Measurements from ENCODE around the gene PER1. TPM values are rescaled to one million over a fixed set of nuclear protein-coding genes. Genes with fewer than 3 reads are reported as not detected.

PER1 gene
- total and polyA plus RNA-seq, 9 of the 15 experiments (the other 6 are each of a cell fraction or from before 2014, with no cell fraction given): 0.13 to 26.0 (median 3.4) TPM

DNA sequence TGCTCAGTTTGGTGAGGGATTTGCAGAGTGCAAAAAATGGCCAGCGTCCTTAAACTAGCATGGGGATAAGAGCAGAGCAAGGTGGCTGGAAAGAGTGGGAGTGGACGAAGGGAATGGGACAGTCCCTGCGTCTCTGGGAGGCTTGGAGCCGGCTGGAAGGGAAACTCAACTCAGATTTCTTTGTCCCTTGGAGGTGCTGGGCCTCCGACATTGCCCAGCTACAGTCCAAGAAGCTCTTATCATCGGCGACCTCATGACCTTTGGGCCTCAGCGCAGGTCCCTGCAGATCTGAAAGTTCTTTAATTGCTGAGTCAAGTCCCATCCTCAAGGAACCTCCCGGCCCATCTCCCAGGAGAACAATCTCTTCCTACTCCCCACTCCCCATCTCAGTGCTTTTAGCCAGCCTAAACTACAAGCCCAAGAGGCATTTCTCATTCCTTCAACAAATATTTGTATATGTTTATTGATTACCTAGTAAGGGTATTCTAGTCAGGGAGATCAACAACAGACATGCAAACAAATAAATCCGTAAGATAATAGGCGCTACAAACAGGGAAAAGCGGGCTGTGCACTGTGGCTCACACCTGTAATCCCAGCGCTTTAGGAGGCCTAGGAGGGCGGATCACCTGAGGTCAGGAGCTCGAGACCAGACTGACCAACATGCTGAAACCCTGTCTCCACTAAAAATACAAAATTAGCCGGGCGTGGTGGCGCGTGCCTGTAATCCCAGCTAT is 25.0 kb upstream of the PER1 start (continued):
- TF ChIP-seq ATF4 (CRISPR knock-in tag; IDR thresholded peaks at IDR 0.05) (no peak), ZBTB5 (IDR thresholded peaks at IDR 0.05) (no peak), KLF13 (tag; IDR thresholded peaks at IDR 0.05; ENCODE audit: borderline replicate concordance, low read depth) (no peak), MEIS2 (IDR thresholded peaks at IDR 0.05; ENCODE audit: partially characterized antibody) (no peak), C11orf30 (IDR thresholded peaks at IDR 0.05; ENCODE audit: low read depth) (peak; percentile 77), FUS (optimal IDR thresholded peaks at IDR 0.05; ENCODE audit: low read depth, low read length) (no peak), BMI1 (IDR thresholded peaks at IDR 0.05; ENCODE audit: low read length) (no peak), GATA2 (CRISPR knock-in tag; IDR thresholded peaks at IDR 0.05) (no peak), NFE2 (IDR thresholded peaks at IDR 0.05; ENCODE audit: low read depth) (peak; percentile 71), ZNF282 (CRISPR knock-in tag; IDR thresholded peaks at IDR 0.05) (no peak), NR2C1 (IDR thresholded peaks at IDR 0.05) (peak; percentile 23; the same call in 1 of the 2 replicates), NR2C1 (tag; IDR thresholded peaks at IDR 0.05) (peak; percentile 60)
- TF ChIP-seq, protein P1, sequence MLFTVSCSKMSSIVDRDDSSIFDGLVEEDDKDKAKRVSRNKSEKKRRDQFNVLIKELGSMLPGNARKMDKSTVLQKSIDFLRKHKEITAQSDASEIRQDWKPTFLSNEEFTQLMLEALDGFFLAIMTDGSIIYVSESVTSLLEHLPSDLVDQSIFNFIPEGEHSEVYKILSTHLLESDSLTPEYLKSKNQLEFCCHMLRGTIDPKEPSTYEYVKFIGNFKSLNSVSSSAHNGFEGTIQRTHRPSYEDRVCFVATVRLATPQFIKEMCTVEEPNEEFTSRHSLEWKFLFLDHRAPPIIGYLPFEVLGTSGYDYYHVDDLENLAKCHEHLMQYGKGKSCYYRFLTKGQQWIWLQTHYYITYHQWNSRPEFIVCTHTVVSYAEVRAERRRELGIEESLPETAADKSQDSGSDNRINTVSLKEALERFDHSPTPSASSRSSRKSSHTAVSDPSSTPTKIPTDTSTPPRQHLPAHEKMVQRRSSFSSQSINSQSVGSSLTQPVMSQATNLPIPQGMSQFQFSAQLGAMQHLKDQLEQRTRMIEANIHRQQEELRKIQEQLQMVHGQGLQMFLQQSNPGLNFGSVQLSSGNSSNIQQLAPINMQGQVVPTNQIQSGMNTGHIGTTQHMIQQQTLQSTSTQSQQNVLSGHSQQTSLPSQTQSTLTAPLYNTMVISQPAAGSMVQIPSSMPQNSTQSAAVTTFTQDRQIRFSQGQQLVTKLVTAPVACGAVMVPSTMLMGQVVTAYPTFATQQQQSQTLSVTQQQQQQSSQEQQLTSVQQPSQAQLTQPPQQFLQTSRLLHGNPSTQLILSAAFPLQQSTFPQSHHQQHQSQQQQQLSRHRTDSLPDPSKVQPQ (CRISPR knock-in tag; IDR thresholded peaks at IDR 0.05; ENCODE audit: borderline replicate concordance): no peak

Data from K562 (cell line).